Liver (tissue), 9 donors: ENCODE measurements around the gene LY6G6C. TPM values are rescaled to one million over a fixed set of nuclear protein-coding genes. Genes with fewer than 3 reads are reported as not detected.
A peak's percentile ranks its signal among the peaks of the same experiment; 100 is the strongest.

Experiments
- DNase-seq: peaks from one replicate; pipeline ENCODE4 v3.0.0-alpha.2; 2017; ENCODE audit warnings: low spot score
- H3K27ac ChIP-seq, 2 donors: one replicate each; pipeline ENCODE4 v1.7.0; 2013; ENCODE audit warnings: inconsistent platforms in 2 of 2, low read length in 2 of 2, control low read depth in 1 of 2, low read depth in 1 of 2, mild to moderate bottlenecking in 1 of 2
- H3K27me3 ChIP-seq, 4 donors: one replicate each; pipeline versions ENCODE4 v1.6.1 to v1.7.0; 2013; ENCODE audit warnings: low read length in 3 of 4, inconsistent platforms in 1 of 4, mild to moderate bottlenecking in 1 of 4, moderate library complexity in 1 of 4; ENCODE audit not compliant: control insufficient read depth in 4 of 4, insufficient read depth in 4 of 4
- H3K36me3 ChIP-seq, 4 donors: one replicate each; pipeline versions ENCODE4 v1.6.1 to v1.7.0; 2013; ENCODE audit warnings: low read length in 3 of 4, mild to moderate bottlenecking in 3 of 4, low read depth in 1 of 4, moderate library complexity in 1 of 4; ENCODE audit not compliant: control insufficient read depth in 4 of 4, insufficient read depth in 3 of 4
- H3K4me1 ChIP-seq, 4 donors: one replicate each; pipeline versions ENCODE4 v1.6.1 to v1.7.0; 2013; ENCODE audit warnings: low read length in 3 of 4, mild to moderate bottlenecking in 3 of 4, moderate library complexity in 1 of 4; ENCODE audit not compliant: control insufficient read depth in 4 of 4, insufficient read depth in 4 of 4
- H3K4me3 ChIP-seq, 3 donors: one replicate each; pipeline versions ENCODE4 v1.6.1 to v1.7.0; 2013; ENCODE audit warnings: low read length in 3 of 3, control low read depth in 1 of 3, low read depth in 1 of 3, mild to moderate bottlenecking in 1 of 3
- H3K9ac ChIP-seq, 2 donors: one replicate each; pipeline ENCODE4 v1.7.0; 2013; ENCODE audit warnings: low read length in 2 of 2, mild to moderate bottlenecking in 2 of 2, moderate library complexity in 2 of 2, control low read depth in 1 of 2, low read depth in 1 of 2
- H3K9me3 ChIP-seq, 4 donors: one replicate each; pipeline versions ENCODE4 v1.6.1 to v1.7.0; 2013; ENCODE audit warnings: low read length in 3 of 4; ENCODE audit not compliant: control insufficient read depth in 4 of 4
- EGR1 ChIP-seq, 2 donors: IDR thresholded peaks; 2 replicates each; pipeline ENCODE4 v1.6.1; 2016 to 2018; ENCODE audit warnings: antibody characterized with exemption in 2 of 2, low read depth in 2 of 2
- FOXA1 ChIP-seq: IDR thresholded peaks from 2 replicates; pipeline ENCODE4 v1.6.1; 2016; ENCODE audit warnings: antibody characterized with exemption
- FOXA2 ChIP-seq: IDR thresholded peaks from 2 replicates; pipeline ENCODE4 v1.6.1; 2016; ENCODE audit warnings: antibody characterized with exemption
- GABPA ChIP-seq, 2 donors: IDR thresholded peaks in 1 of 2; conservative IDR thresholded peaks in 1 of 2; 2 replicates each; pipeline ENCODE4 v1.6.1; 2016; ENCODE audit warnings: antibody characterized with exemption in 2 of 2, mild to moderate bottlenecking in 1 of 2, moderate library complexity in 1 of 2
- HNF4A ChIP-seq, 2 donors: conservative IDR thresholded peaks; 2 replicates each; pipeline ENCODE4 v1.6.1; 2016; ENCODE audit warnings: antibody characterized with exemption in 2 of 2, mild to moderate bottlenecking in 2 of 2
- HNF4G ChIP-seq: IDR thresholded peaks from 2 replicates; pipeline ENCODE4 v1.6.1; 2016; ENCODE audit warnings: antibody characterized with exemption
- JUND ChIP-seq, 2 donors: IDR thresholded peaks; 2 replicates each; pipeline ENCODE4 v1.6.1; 2016; ENCODE audit warnings: antibody characterized with exemption in 2 of 2
- NR2F2 ChIP-seq: IDR thresholded peaks from 2 replicates; pipeline ENCODE4 v1.6.1; 2016; ENCODE audit warnings: antibody characterized with exemption
- RAD21 ChIP-seq, 2 donors: IDR thresholded peaks; 2 replicates each; pipeline ENCODE4 v1.6.1; 2016; ENCODE audit warnings: antibody characterized with exemption in 2 of 2, mild to moderate bottlenecking in 2 of 2
- RXRA ChIP-seq, 2 donors: IDR thresholded peaks; 2 replicates each; pipeline ENCODE4 v1.6.1; 2017 to 2018; ENCODE audit warnings: antibody characterized with exemption in 2 of 2, mild to moderate bottlenecking in 1 of 2
- SP1 ChIP-seq: IDR thresholded peaks from 2 replicates; pipeline ENCODE4 v1.6.1; 2018; ENCODE audit warnings: antibody characterized with exemption, mild to moderate bottlenecking
- TAF1 ChIP-seq: conservative IDR thresholded peaks from 2 replicates; pipeline ENCODE4 v1.6.1; 2016; ENCODE audit warnings: antibody characterized with exemption, mild to moderate bottlenecking
- YY1 ChIP-seq: IDR thresholded peaks from 2 replicates; pipeline ENCODE4 v1.6.1; 2016; ENCODE audit warnings: antibody characterized with exemption, mild to moderate bottlenecking
- WGBS: extraction: QIAGEN DNeasy Blood & Tissue Kit; methylation state at CpG from one replicate; pipeline ENCODE4 v1.1.7; 2013; 5-methylcytosine and 5-hydroxymethylcytosine counted together
- polyA plus RNA-seq, 2 donors: library from polyadenylated mRNA; stranded (reverse) in 1 of 2; unstranded in 1 of 2; fragments of 200-250 nt in 1 of 2; fragments of >200 nt in 1 of 2; fragmentation: Nextera tagmentation in 1 of 2; extraction: Ambion mirVana in 1 of 2; gene quantifications; one replicate each; pipeline versions ENCODE4 v1.2.1 to v1.2.3, GENCODE V29; 2013 to 2015
- total RNA-seq, 2 donors: library from RNA; depleted of rRNA; stranded (reverse); fragments of >200 nt; gene quantifications; one replicate each; pipeline ENCODE4 v1.2.3, GENCODE V29; 2014
- TF ChIP-seq, protein P1 (sequence below): IDR thresholded peaks from 2 replicates; pipeline ENCODE4 v1.6.1; 2016; ENCODE audit warnings: antibody characterized with exemption
- TF ChIP-seq, protein P2 (sequence below): IDR thresholded peaks from 2 replicates; pipeline ENCODE4 v1.6.1; 2016; ENCODE audit warnings: antibody characterized with exemption
- TF ChIP-seq, protein P3 (sequence below): fragments of 150-350 bp; IDR thresholded peaks from 2 replicates; pipeline ENCODE4 v1.5.1; 2017; ENCODE audit warnings: improper control_type of control experiment, low read depth, low read length; ENCODE audit not compliant: missing input control
- TF ChIP-seq, protein P4 (sequence below): IDR thresholded peaks from 2 replicates; pipeline ENCODE4 v1.6.1; 2016; ENCODE audit warnings: antibody characterized with exemption
- TF ChIP-seq, protein P5 (sequence below): IDR thresholded peaks from 2 replicates; pipeline ENCODE4 v1.6.1; 2016; ENCODE audit warnings: antibody characterized with exemption, mild to moderate bottlenecking
- donor health status: healthy.
- donor health status: healthy.
- donor health status: healthy.
- donor health status: healthy.
- donor health status: healthy.

The LY6G6C gene
- total and polyA plus RNA-seq, 4 donors, result not detected

DNA sequence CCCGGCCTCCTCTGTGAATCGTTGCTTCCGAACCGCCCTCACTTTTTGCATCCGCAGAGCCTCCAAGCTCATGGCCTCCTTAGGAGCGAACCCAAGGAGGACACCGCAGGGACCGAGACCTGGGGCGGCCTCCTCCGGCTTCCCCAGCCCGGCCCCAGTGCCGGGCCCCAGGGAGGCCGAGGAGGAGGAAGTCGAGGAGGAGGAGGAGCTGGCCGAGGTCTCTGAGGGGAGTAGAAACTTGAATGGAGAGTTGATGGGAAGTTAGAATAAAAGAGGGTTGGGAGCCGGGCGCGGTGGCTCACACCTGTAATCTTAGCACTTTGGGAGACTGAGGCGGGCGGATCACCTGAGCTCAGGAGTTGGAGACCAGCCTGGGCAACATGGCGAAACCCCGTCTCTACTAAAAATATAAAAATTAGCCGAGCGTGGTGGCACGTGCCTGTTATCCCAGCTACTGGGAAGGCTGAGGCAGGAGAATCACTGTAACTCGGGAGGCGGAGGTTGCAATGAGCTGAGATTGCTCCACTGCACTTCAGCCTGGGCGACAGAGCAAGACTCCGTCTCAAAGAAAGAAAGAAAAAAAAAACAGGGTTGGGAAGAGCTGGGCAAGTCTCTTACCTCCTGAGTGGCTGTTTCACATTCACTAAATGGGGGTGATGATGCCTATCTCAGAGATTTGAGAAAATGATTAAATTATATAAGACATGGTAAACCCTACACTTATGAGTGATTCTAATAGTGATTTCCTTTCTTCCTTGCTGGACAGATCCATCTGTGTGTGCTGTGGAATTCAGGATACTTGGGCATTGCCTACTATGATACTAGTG is 19.1 kb upstream of the LY6G6C start:
- Histone ChIP-seq H3K4me3 (peak overlapping the region; percentile 68 to 84 (median 69)), H3K36me3 (no peaks in the 10 kb centered on the region), H3K27ac (peak overlapping the region; percentile 53 to 64), H3K27me3 (no peaks in the 10 kb centered on the region), H3K4me1 (peaks cover 18 to 43% (median 37%) of the 10 kb centered on the region in 4 donors), H3K9me3 (no peaks in the 10 kb centered on the region), H3K9ac (peak overlapping the region; percentile 61 to 70)
- 28% methylated on average over 29 of the region's 29 CpGs for WGBS
- no peak for DNase-seq
- TF ChIP-seq, protein P1, sequence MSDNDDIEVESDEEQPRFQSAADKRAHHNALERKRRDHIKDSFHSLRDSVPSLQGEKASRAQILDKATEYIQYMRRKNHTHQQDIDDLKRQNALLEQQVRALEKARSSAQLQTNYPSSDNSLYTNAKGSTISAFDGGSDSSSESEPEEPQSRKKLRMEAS, result no peak
- TF ChIP-seq TAF1, result no peak
- no peak for TF ChIP-seq HNF4G
- TF ChIP-seq GABPA (IDR thresholded peaks at IDR 0.05 in 1 of 2, conservative IDR thresholded peaks at IDR 0.05 in 1 of 2), result no peak
- TF ChIP-seq NR2F2, result no peak

DNA sequence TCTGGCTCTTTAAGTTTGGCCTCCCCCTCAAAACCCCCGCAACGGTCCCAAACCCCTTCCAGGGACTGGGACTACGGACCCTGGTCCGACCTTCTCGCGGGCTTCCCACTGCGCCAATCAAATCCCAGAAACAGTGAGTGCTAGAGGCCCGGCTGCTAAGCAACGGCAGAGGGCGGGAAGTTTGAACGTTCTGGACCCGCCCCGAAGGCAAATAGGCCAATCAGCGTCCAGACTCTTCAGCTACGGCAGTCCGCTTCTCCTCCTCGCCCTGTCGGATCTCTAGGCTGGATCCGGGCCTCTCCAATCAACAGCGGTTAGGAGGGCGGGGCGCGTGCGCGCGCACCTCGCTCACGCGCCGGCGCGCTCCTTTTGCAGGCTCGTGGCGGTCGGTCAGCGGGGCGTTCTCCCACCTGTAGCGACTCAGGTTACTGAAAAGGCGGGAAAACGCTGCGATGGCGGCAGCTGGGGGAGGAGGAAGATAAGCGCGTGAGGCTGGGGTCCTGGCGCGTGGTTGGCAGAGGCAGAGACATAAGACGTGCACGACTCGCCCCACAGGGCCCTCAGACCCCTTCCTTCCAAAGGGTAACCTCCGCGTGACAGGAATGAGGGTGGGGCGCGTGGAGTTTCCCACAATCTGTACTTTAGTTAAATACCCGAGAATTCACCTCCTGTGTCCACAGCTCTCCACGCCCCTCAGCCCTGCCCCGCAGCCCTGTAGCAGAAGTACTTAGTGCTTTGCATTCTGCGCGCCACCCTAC is 18.3 kb upstream of the LY6G6C start, which contains the start of gene MSH5:
MSH5 (plus strand) TSS at position 367 of the 758 bp plus-strand sequence. CDS start 462 bp downstream, outside the sequence.
- Histone ChIP-seq H3K27ac (peak within 1 kb of the TSS; percentile 72 to 85), H3K9me3 (no peaks in the 10 kb centered on the region), H3K9ac (peak within 1 kb of the TSS; percentile 67 to 70), H3K27me3 (no peaks in the 10 kb centered on the region), H3K4me3 (peak within 1 kb of the TSS; percentile 68 to 84 (median 69)), H3K36me3 (no peaks in the 10 kb centered on the region), H3K4me1 (peaks cover 21 to 51% (median 42%) of the 10 kb centered on the region in 4 donors)
- TF ChIP-seq RAD21 (IDR thresholded peaks at IDR 0.05) (peak in 1 of 2 donors; percentile 32), FOXA1 (no peak), GABPA (IDR thresholded peaks at IDR 0.05 in 1 of 2, conservative IDR thresholded peaks at IDR 0.05 in 1 of 2) (no peak), HNF4A (conservative IDR thresholded peaks at IDR 0.05) (peak; percentile 97 to 98), FOXA2 (no peak), SP1 (peak; percentile 93), YY1 (no peak), RXRA (IDR thresholded peaks at IDR 0.05) (peak; percentile 35 to 39), EGR1 (IDR thresholded peaks at IDR 0.05; ENCODE audit: low read depth in 2 of 2) (peak in 1 of 2 donors; percentile 38), HNF4G (peak; percentile 92), TAF1 (no peak), JUND (IDR thresholded peaks at IDR 0.05) (peak in 1 of 2 donors; percentile 32), NR2F2 (no peak)
- TF ChIP-seq, protein P2, sequence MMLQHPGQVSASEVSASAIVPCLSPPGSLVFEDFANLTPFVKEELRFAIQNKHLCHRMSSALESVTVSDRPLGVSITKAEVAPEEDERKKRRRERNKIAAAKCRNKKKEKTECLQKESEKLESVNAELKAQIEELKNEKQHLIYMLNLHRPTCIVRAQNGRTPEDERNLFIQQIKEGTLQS, result no peak
- TF ChIP-seq, protein P1, result peak; percentile 4
- TF ChIP-seq, protein P3, sequence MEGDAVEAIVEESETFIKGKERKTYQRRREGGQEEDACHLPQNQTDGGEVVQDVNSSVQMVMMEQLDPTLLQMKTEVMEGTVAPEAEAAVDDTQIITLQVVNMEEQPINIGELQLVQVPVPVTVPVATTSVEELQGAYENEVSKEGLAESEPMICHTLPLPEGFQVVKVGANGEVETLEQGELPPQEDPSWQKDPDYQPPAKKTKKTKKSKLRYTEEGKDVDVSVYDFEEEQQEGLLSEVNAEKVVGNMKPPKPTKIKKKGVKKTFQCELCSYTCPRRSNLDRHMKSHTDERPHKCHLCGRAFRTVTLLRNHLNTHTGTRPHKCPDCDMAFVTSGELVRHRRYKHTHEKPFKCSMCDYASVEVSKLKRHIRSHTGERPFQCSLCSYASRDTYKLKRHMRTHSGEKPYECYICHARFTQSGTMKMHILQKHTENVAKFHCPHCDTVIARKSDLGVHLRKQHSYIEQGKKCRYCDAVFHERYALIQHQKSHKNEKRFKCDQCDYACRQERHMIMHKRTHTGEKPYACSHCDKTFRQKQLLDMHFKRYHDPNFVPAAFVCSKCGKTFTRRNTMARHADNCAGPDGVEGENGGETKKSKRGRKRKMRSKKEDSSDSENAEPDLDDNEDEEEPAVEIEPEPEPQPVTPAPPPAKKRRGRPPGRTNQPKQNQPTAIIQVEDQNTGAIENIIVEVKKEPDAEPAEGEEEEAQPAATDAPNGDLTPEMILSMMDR, result no peak
- TF ChIP-seq, protein P4, sequence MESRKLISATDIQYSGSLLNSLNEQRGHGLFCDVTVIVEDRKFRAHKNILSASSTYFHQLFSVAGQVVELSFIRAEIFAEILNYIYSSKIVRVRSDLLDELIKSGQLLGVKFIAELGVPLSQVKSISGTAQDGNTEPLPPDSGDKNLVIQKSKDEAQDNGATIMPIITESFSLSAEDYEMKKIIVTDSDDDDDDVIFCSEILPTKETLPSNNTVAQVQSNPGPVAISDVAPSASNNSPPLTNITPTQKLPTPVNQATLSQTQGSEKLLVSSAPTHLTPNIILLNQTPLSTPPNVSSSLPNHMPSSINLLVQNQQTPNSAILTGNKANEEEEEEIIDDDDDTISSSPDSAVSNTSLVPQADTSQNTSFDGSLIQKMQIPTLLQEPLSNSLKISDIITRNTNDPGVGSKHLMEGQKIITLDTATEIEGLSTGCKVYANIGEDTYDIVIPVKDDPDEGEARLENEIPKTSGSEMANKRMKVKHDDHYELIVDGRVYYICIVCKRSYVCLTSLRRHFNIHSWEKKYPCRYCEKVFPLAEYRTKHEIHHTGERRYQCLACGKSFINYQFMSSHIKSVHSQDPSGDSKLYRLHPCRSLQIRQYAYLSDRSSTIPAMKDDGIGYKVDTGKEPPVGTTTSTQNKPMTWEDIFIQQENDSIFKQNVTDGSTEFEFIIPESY, result peak; percentile 89
- TF ChIP-seq, protein P5, sequence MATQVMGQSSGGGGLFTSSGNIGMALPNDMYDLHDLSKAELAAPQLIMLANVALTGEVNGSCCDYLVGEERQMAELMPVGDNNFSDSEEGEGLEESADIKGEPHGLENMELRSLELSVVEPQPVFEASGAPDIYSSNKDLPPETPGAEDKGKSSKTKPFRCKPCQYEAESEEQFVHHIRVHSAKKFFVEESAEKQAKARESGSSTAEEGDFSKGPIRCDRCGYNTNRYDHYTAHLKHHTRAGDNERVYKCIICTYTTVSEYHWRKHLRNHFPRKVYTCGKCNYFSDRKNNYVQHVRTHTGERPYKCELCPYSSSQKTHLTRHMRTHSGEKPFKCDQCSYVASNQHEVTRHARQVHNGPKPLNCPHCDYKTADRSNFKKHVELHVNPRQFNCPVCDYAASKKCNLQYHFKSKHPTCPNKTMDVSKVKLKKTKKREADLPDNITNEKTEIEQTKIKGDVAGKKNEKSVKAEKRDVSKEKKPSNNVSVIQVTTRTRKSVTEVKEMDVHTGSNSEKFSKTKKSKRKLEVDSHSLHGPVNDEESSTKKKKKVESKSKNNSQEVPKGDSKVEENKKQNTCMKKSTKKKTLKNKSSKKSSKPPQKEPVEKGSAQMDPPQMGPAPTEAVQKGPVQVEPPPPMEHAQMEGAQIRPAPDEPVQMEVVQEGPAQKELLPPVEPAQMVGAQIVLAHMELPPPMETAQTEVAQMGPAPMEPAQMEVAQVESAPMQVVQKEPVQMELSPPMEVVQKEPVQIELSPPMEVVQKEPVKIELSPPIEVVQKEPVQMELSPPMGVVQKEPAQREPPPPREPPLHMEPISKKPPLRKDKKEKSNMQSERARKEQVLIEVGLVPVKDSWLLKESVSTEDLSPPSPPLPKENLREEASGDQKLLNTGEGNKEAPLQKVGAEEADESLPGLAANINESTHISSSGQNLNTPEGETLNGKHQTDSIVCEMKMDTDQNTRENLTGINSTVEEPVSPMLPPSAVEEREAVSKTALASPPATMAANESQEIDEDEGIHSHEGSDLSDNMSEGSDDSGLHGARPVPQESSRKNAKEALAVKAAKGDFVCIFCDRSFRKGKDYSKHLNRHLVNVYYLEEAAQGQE, result peak; percentile 46
- peak; percentile 99 for DNase-seq
- under 1% methylated on average over 58 of the region's 58 CpGs for WGBS
